ENCODE results near the gene RNF135.

- TF ChIP-seq CTCF (conservative IDR thresholded peaks at IDR 0.05 in 1 of 2, IDR thresholded peaks at IDR 0.05 in 1 of 2; ENCODE audit: low read depth in 1 of 2, low read length in 2 of 2) (no peak), EZH2 (IDR thresholded peaks at IDR 0.05; ENCODE audit: low read length, missing control alignments) (no peak)
Measured at GRCh38 chr17:30957741-30958140, 13.1 kb upstream of the RNF135 start.
